PC-9 (cell line): Measurements from ENCODE around the gene CTIF. TPM values are rescaled to one million over a fixed set of nuclear protein-coding genes. Genes with fewer than 3 reads are reported as not detected.
A peak's percentile ranks its signal among the peaks of the same experiment; 100 is the strongest.

Experiments
- BruUV-seq: library from RNA; stranded (reverse); fragments of 400-500 nt; replicated peaks from 2 replicates; lab custom pipeline; 2021; lab: Mats Ljungman, UMichigan
- CTCF ChIA-PET: fragments of 300-600 bp; sonication (Branson Sonifier 250); formaldehyde crosslinking; loops from one replicate; lab custom pipeline; 2022; ENCODE audit warnings: antibody characterized with exemption; lab: Charles Lee
- POLR2A ChIA-PET: fragments of 300-600 bp; sonication (Branson Sonifier 250); formaldehyde crosslinking; loops from one replicate; lab custom pipeline; 2022; ENCODE audit warnings: antibody characterized with exemption; ENCODE audit not compliant: unreplicated experiment; lab: Charles Lee
- DNase-seq, 2 experiments: peaks; one replicate each; pipeline versions ENCODE4 v3.0.0 to v3.0.0-alpha.2; 2015 to 2022; ENCODE audit warnings: mixed read lengths in 1 of 2
- H2AFZ ChIP-seq: fragments of 200-600 bp; sonication (generic); 2 replicates; pipeline ENCODE4 v1.8.1; 2017; ENCODE audit warnings: antibody characterized with exemption
- H3F3A ChIP-seq: fragments of 200-600 bp; sonication (generic); 2 replicates; pipeline ENCODE4 v1.8.1; 2017; ENCODE audit warnings: antibody characterized with exemption, mild to moderate bottlenecking, low read depth; ENCODE audit not compliant: insufficient read depth
- H3K27ac ChIP-seq: fragments of 200-600 bp; sonication (generic); 2 replicates; pipeline ENCODE4 v1.6.1; 2016; ENCODE audit warnings: mixed run types
- H3K27me3 ChIP-seq: fragments of 200-600 bp; sonication (generic); 2 replicates; pipeline ENCODE4 v1.6.1; 2016; ENCODE audit warnings: low read depth, mixed run types; ENCODE audit not compliant: insufficient read depth
- H3K36me3 ChIP-seq: fragments of 200-600 bp; sonication (generic); 2 replicates; pipeline ENCODE4 v1.6.1; 2016; ENCODE audit warnings: low read depth, mixed run types
- H3K4me1 ChIP-seq: fragments of 200-600 bp; sonication (generic); replicated peaks from 2 replicates; pipeline ENCODE4 v1.6.1; 2016; ENCODE audit warnings: mixed run types; ENCODE audit not compliant: insufficient read depth
- H3K4me2 ChIP-seq: fragments of 200-600 bp; sonication (generic); 2 replicates; pipeline ENCODE4 v1.6.1; 2017; ENCODE audit warnings: mixed run types
- H3K4me3 ChIP-seq: fragments of 200-600 bp; sonication (generic); 2 replicates; pipeline ENCODE4 v1.6.1; 2016; ENCODE audit warnings: mixed run types
- H3K79me2 ChIP-seq: fragments of 200-600 bp; sonication (generic); 2 replicates; pipeline ENCODE4 v1.6.1; 2017; ENCODE audit warnings: low read depth, mixed run types
- H3K9me2 ChIP-seq: fragments of 200-600 bp; sonication (generic); 2 replicates; pipeline ENCODE4 v1.8.1; 2017; ENCODE audit warnings: mild to moderate bottlenecking; ENCODE audit not compliant: insufficient read depth
- H3K9me3 ChIP-seq: fragments of 200-600 bp; sonication (generic); 2 replicates; pipeline ENCODE4 v1.8.1; 2016; ENCODE audit warnings: low read depth; ENCODE audit not compliant: insufficient read depth
- H4K20me1 ChIP-seq: fragments of 200-600 bp; sonication (generic); 2 replicates; pipeline ENCODE4 v1.8.1; 2017; ENCODE audit not compliant: insufficient read depth
- EZH2 ChIP-seq: fragments of 200-600 bp; sonication (generic); IDR thresholded peaks from 2 replicates; pipeline ENCODE4 v1.8.0; 2017; ENCODE audit warnings: antibody characterized with exemption, low read depth
- intact Hi-C: fragments of 100-400 bp; cut with micrococcal nuclease; formaldehyde crosslinking; loops from one replicate; pipeline ENCODE4 v1.10.0; 2022; ENCODE audit not compliant: unreplicated experiment
- total RNA-seq: library from RNA; stranded (reverse); gene quantifications from 2 replicates; pipeline ENCODE4 v1.2.3, GENCODE V29; 2021
- TF ChIP-seq, protein P1 (sequence below): fragments of 200-600 bp; sonication (generic); conservative IDR thresholded peaks from 2 replicates; pipeline ENCODE4 v1.6.1; 2017; ENCODE audit warnings: mixed run types, antibody characterized with exemption, mild to moderate bottlenecking, moderate library complexity

The CTIF gene
- total RNA-seq, 1 experiment from 2014 or later = 26.2 TPM

DNA sequence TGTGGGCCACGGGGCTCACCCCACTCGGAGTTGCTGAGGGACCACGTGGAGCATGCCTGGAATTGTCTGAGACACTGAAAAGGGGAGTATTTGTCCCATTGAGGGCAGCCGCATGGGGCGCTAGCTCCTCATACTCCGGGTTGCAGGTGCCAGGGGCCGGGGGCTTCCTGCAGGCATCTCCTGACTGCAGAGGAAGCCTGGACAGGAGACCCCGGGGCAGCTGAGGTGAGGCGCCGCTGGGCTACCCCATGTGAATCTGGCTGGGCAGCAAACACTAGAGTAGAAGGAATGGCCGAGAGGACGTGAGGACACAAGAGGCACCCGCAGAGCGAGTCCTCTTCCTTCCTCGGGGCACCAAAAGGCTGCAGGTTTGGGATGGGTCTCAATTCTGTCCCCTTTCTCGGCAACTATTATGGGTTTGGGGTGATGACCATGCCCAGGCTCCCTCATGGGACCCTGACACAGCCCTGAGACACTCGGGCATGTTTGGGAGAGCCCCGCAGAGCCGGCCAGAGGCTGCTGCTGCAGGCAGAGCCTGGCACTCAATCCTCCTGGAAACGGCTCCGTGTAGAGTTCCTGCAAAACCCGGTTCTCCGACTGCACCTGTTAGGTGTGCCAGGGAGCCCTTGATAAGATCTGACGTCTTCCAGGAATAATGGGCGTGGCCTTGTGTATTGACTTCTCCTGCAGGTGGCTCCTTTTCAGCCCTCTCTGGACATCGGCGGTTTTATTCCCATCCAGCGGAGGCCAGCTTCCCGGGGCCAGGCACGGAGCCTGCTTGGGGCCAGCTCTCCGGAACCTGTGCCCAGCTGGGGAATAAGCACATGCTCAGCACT is 77.0 kb downstream of the CTIF start:
- POLR2A ChIA-PET = no interaction called here
- Histone ChIP-seq H3K79me2 (no peaks in the 10 kb centered on the region), H3K4me3 (no peak overlapping the region), H3K9me3 (no peaks in the 10 kb centered on the region), H3K36me3 (no peaks in the 10 kb centered on the region), H2AFZ (no peak overlapping the region), H3K4me2 (no peak overlapping the region), H3K9me2 (no peaks in the 10 kb centered on the region), H3K27ac (no peak overlapping the region), H3K27me3 (no peaks in the 10 kb centered on the region), H4K20me1 (peaks cover 3% of the 10 kb centered on the region; the same call in 1 of the 2 replicates), H3K4me1 (no peaks in the 10 kb centered on the region), H3F3A (no peaks in the 10 kb centered on the region)
- intact Hi-C loops = no loop called here
- CTCF ChIA-PET = interaction anchor here (0.6 kb wide), 1 partner anchor 17 kb away, joined by 3 read pairs; no protein-coding TSS in a partner anchor
- TF ChIP-seq, protein P1, sequence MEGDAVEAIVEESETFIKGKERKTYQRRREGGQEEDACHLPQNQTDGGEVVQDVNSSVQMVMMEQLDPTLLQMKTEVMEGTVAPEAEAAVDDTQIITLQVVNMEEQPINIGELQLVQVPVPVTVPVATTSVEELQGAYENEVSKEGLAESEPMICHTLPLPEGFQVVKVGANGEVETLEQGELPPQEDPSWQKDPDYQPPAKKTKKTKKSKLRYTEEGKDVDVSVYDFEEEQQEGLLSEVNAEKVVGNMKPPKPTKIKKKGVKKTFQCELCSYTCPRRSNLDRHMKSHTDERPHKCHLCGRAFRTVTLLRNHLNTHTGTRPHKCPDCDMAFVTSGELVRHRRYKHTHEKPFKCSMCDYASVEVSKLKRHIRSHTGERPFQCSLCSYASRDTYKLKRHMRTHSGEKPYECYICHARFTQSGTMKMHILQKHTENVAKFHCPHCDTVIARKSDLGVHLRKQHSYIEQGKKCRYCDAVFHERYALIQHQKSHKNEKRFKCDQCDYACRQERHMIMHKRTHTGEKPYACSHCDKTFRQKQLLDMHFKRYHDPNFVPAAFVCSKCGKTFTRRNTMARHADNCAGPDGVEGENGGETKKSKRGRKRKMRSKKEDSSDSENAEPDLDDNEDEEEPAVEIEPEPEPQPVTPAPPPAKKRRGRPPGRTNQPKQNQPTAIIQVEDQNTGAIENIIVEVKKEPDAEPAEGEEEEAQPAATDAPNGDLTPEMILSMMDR = no peak
- no peak for TF ChIP-seq EZH2
- DNase-seq = peak; percentile 48 to 57
- BruUV-seq = no TSS peak

DNA sequence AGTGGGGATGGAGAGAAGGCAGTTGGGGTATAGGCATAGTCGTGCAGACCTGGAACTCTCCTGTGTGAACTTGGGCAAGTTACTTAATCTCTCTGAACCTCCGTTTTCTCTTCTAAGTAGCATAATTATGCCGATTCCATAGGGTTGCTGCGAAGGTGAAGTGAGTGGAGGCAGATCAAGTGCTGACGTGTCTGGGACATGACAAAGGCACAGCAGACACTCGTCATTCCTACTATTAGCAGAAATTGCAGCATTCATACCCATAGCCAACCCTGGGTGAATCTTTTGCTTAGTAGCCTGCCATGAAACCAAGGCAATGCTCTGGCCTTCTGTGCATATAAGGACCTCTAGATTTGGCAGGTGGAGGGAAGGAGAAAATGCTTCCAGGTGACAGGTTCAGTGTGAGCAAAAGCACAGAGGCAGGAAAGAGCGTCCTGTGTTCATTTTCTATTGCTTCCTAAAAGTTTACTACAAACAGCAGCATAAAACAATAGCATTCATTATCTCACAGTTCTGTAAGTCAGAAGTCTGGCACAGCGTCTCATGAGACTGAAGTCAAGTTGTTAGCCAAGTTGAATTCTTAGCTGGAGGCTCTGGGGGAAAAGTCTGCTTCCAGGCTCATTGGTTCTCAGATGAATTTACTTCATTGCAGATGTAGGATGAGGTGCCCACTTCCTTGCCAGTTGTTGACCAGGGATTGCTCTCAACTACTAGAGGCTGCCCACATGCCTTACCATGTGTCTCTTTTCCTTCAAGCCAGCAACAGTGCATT is 77.8 kb downstream of the CTIF start:
- H3F3A ChIP-seq = no peaks in the 10 kb centered on the region; the same call in 1 of the 2 replicates
- H3K4me3 ChIP-seq = no peak overlapping the region
- H3K36me3 ChIP-seq = no peaks in the 10 kb centered on the region
- no peak overlapping the region for H3K4me2 ChIP-seq
- TF ChIP-seq EZH2 = no peak
- TF ChIP-seq, protein P1 = no peak
- H3K4me1 ChIP-seq = no peaks in the 10 kb centered on the region
- intact Hi-C loops = no loop called here
- no peaks in the 10 kb centered on the region for H3K27me3 ChIP-seq
- H3K9me2 ChIP-seq = no peaks in the 10 kb centered on the region
- peaks cover 3% of the 10 kb centered on the region; the same call in 1 of the 2 replicates for H4K20me1 ChIP-seq
- no peak overlapping the region for H2AFZ ChIP-seq
- H3K27ac ChIP-seq = no peak overlapping the region
- CTCF ChIA-PET = interaction anchor here (0.6 kb wide), 1 partner anchor 17 kb away, joined by 3 read pairs; no protein-coding TSS in a partner anchor
- H3K9me3 ChIP-seq = no peaks in the 10 kb centered on the region
- POLR2A ChIA-PET = no interaction called here
- H3K79me2 ChIP-seq = no peaks in the 10 kb centered on the region
- no peak for DNase-seq
- no TSS peak for BruUV-seq

DNA sequence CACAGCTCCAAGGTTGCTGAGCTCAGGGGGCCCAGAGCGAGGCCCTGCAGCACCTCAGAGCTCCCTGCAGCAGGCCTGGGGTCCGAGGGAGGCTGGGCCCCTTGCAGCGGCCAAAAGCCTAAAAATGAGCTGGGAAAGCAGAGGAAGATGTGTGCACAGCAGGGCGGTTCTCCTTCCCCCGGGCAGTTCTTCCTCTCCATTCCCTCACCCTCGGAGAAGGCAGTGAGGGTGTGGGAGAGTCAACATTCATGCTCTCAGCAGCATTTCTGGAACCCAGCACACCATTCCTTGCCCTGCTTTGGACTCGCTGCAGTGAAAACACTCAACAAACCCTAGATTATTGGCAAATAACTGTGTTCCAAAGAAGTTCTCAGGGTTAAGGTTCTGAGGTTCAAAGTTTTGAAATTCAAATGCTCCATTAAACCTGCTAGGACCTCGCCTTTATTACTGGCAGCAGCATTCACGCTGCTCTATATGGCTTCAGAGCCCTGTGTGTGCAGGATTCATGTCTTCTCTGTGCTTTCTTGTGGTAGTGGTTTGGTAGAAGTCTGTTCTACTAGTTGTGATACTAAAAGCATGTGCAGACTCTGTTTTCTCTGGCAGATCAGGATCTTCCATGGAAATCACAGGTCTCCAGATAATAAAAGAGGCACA is 79.1 kb downstream of the CTIF start:
- H4K20me1 ChIP-seq = 0 out of 2 replicates have a peak, but pooled peaks cover 3% of the 10 kb centered on the region
- peaks cover 13% of the 10 kb centered on the region for H3K4me1 ChIP-seq
- H3K4me2 ChIP-seq = no peak overlapping the region
- POLR2A ChIA-PET = no interaction called here
- CTCF ChIA-PET = no interaction called here
- H3K9me2 ChIP-seq = no peaks in the 10 kb centered on the region
- no TSS peak for BruUV-seq
- no peaks in the 10 kb centered on the region for H3K79me2 ChIP-seq
- no peak for DNase-seq
- no peak overlapping the region for H3K27ac ChIP-seq
- H2AFZ ChIP-seq = no peak overlapping the region
- H3K4me3 ChIP-seq = no peak overlapping the region
- peaks cover 9% of the 10 kb centered on the region; the same call in 1 of the 2 replicates for H3F3A ChIP-seq
- H3K27me3 ChIP-seq = no peaks in the 10 kb centered on the region
- no peak for TF ChIP-seq EZH2
- TF ChIP-seq, protein P1 = no peak
- no peaks in the 10 kb centered on the region for H3K36me3 ChIP-seq
- intact Hi-C loops = no loop called here
- H3K9me3 ChIP-seq = no peaks in the 10 kb centered on the region
